HUES64 (cell line): ENCODE results near the gene ARMC6.

Experiments
- H3K27ac ChIP-seq: 2 replicates; pipeline ENCODE4 v1.7.0; 2013; ENCODE audit warnings: low read depth, low read length, inconsistent platforms
- H3K27me3 ChIP-seq: 2 replicates; pipeline ENCODE4 v1.6.1; 2013; ENCODE audit warnings: mild to moderate bottlenecking, low read length; ENCODE audit not compliant: insufficient read depth
- H3K36me3 ChIP-seq: 2 replicates; pipeline ENCODE4 v1.6.1; 2013; ENCODE audit warnings: mild to moderate bottlenecking, low read length; ENCODE audit not compliant: insufficient read depth
- H3K4me1 ChIP-seq: 2 replicates; pipeline ENCODE4 v1.6.1; 2013; ENCODE audit warnings: mild to moderate bottlenecking, low read length, moderate library complexity; ENCODE audit not compliant: insufficient read depth
- H3K4me3 ChIP-seq: 2 replicates; pipeline ENCODE4 v1.5.1; 2013; ENCODE audit warnings: mild to moderate bottlenecking, low read length, moderate library complexity
- H3K9ac ChIP-seq: 2 replicates; pipeline ENCODE4 v1.6.1; 2013; ENCODE audit warnings: mild to moderate bottlenecking, low read depth, low read length
- H3K9me3 ChIP-seq: 2 replicates; pipeline ENCODE4 v1.6.1; 2013; ENCODE audit warnings: low read depth, low read length; ENCODE audit not compliant: insufficient read depth
- WGBS: fragments of 150-250, 120-280 bp; methylation state at CpG from one replicate; pipeline ENCODE4 v1.1.7; 2013; ENCODE audit warnings: missing lambda C conversion rate; 5-methylcytosine and 5-hydroxymethylcytosine counted together

ARMC6 gene

GRCh38 chr19:19042732-19043280 is 9.4 kb downstream of the ARMC6 start:
- no peak overlapping the region for H3K27ac ChIP-seq
- H3K9me3 ChIP-seq: peaks cover 6% of the 10 kb centered on the region; the same call in 1 of the 2 replicates
- no peak overlapping the region for H3K4me3 ChIP-seq
- WGBS: 97% methylated on average over 13 of the region's 13 CpGs
- no peak overlapping the region for H3K9ac ChIP-seq
- H3K36me3 ChIP-seq: peaks cover 70% of the 10 kb centered on the region
- H3K4me1 ChIP-seq: no peaks in the 10 kb centered on the region
- H3K27me3 ChIP-seq: no peaks in the 10 kb centered on the region

GRCh38 chr19:19043481-19043880 is 10.1 kb downstream of the ARMC6 start:
- 94% methylated on average over 5 of the region's 6 CpGs for WGBS
- Histone ChIP-seq H3K27ac (no peak overlapping the region), H3K36me3 (peaks cover 64% of the 10 kb centered on the region), H3K27me3 (no peaks in the 10 kb centered on the region), H3K4me1 (no peaks in the 10 kb centered on the region), H3K4me3 (no peak overlapping the region), H3K9me3 (no peaks in the 10 kb centered on the region), H3K9ac (no peak overlapping the region)

GRCh38 chr19:19043881-19044280 is 10.5 kb downstream of the ARMC6 start:
- no peaks in the 10 kb centered on the region for H3K4me1 ChIP-seq
- H3K27ac ChIP-seq: no peak overlapping the region
- 95% methylated on average over 6 of the region's 6 CpGs for WGBS
- H3K4me3 ChIP-seq: no peak overlapping the region
- peaks cover 63% of the 10 kb centered on the region for H3K36me3 ChIP-seq
- no peaks in the 10 kb centered on the region for H3K27me3 ChIP-seq
- H3K9me3 ChIP-seq: no peaks in the 10 kb centered on the region
- H3K9ac ChIP-seq: no peak overlapping the region

- Histone ChIP-seq H3K4me1 (no peaks in the 10 kb centered on the region), H3K27me3 (no peaks in the 10 kb centered on the region), H3K4me3 (no peak overlapping the region), H3K9ac (no peak overlapping the region), H3K27ac (no peak overlapping the region), H3K9me3 (no peaks in the 10 kb centered on the region), H3K36me3 (peaks cover 82% of the 10 kb centered on the region)
- WGBS: 98% methylated on average over 2 of the region's 2 CpGs
These were observed 16.0 kb downstream of the ARMC6 start for GRCh38 chr19:19049406-19049805.

- Histone ChIP-seq H3K27ac (no peak overlapping the region), H3K4me1 (no peaks in the 10 kb centered on the region), H3K9ac (no peak overlapping the region), H3K36me3 (peaks cover 83% of the 10 kb centered on the region), H3K4me3 (no peak overlapping the region), H3K27me3 (no peaks in the 10 kb centered on the region), H3K9me3 (no peaks in the 10 kb centered on the region)
- 97% methylated on average over 4 of the region's 4 CpGs for WGBS
These were observed 16.7 kb downstream of the ARMC6 start for GRCh38 chr19:19050104-19050503.

GRCh38 chr19:19050731-19051130 is 17.3 kb downstream of the ARMC6 start:
- Histone ChIP-seq H3K27me3 (no peaks in the 10 kb centered on the region), H3K4me3 (no peak overlapping the region), H3K36me3 (peaks cover 87% of the 10 kb centered on the region), H3K9me3 (no peaks in the 10 kb centered on the region), H3K4me1 (no peaks in the 10 kb centered on the region), H3K27ac (no peak overlapping the region), H3K9ac (no peak overlapping the region)
- 96% methylated on average over 2 of the region's 2 CpGs for WGBS

- Histone ChIP-seq H3K27me3 (no peaks in the 10 kb centered on the region), H3K4me3 (no peak overlapping the region), H3K4me1 (no peaks in the 10 kb centered on the region), H3K27ac (no peak overlapping the region), H3K9ac (no peak overlapping the region), H3K36me3 (peaks cover 87% of the 10 kb centered on the region), H3K9me3 (no peaks in the 10 kb centered on the region)
- WGBS: 95% methylated on average over 20 of the region's 20 CpGs
These were observed 18.2 kb downstream of the ARMC6 start for GRCh38 chr19:19051478-19052213.

- H3K27ac ChIP-seq: no peak overlapping the region
- no peaks in the 10 kb centered on the region for H3K4me1 ChIP-seq
- H3K27me3 ChIP-seq: no peaks in the 10 kb centered on the region
- WGBS: 90% methylated on average over 1 of the region's 1 CpG
- H3K9me3 ChIP-seq: no peaks in the 10 kb centered on the region
- H3K4me3 ChIP-seq: no peak overlapping the region
- no peak overlapping the region for H3K9ac ChIP-seq
- H3K36me3 ChIP-seq: peaks cover 87% of the 10 kb centered on the region
These were observed 19.5 kb downstream of the ARMC6 start for GRCh38 chr19:19052921-19053320.

GRCh38 chr19:19053508-19054314 is 20.3 kb downstream of the ARMC6 start:
- Histone ChIP-seq H3K27ac (no peak overlapping the region), H3K9ac (no peak overlapping the region), H3K4me3 (no peak overlapping the region), H3K27me3 (no peaks in the 10 kb centered on the region), H3K36me3 (peaks cover 90% of the 10 kb centered on the region), H3K9me3 (no peaks in the 10 kb centered on the region), H3K4me1 (no peaks in the 10 kb centered on the region)
- WGBS: 91% methylated on average over 25 of the region's 25 CpGs

- H3K27ac ChIP-seq: no peak overlapping the region
- H3K4me1 ChIP-seq: no peaks in the 10 kb centered on the region
- H3K27me3 ChIP-seq: no peaks in the 10 kb centered on the region
- H3K9me3 ChIP-seq: no peaks in the 10 kb centered on the region
- H3K9ac ChIP-seq: no peak overlapping the region
- H3K36me3 ChIP-seq: peaks cover 92% of the 10 kb centered on the region
- 95% methylated on average over 15 of the region's 15 CpGs for WGBS
- H3K4me3 ChIP-seq: no peak overlapping the region
These were observed 21.0 kb downstream of the ARMC6 start for GRCh38 chr19:19054315-19054938.

- Histone ChIP-seq H3K4me3 (no peak overlapping the region), H3K36me3 (peaks cover 86% of the 10 kb centered on the region), H3K27me3 (no peaks in the 10 kb centered on the region), H3K4me1 (no peaks in the 10 kb centered on the region), H3K9ac (no peak overlapping the region), H3K9me3 (no peaks in the 10 kb centered on the region), H3K27ac (no peak overlapping the region)
- 96% methylated on average over 19 of the region's 19 CpGs for WGBS
These were observed 21.6 kb downstream of the ARMC6 start for GRCh38 chr19:19054939-19055440.
